Right atrium auricular region (tissue), 2 donors: ENCODE measurements around the gene ULK4. TPM values are rescaled to one million over a fixed set of nuclear protein-coding genes. Genes with fewer than 3 reads are reported as not detected.

Experiments
- DNase-seq: peaks from one replicate; pipeline ENCODE4 v3.0.0-alpha.2; 2019; ENCODE audit warnings: low spot score
- H3K27ac ChIP-seq, 2 donors: fragments of 200-600 bp; sonication (generic); 1 replicate in 1 of 2; 2 replicates in 1 of 2; pipeline ENCODE4 v1.5.1; 2016 to 2019
- H3K27me3 ChIP-seq, 2 donors: fragments of 200-600 bp; sonication (generic); one replicate each; pipeline versions ENCODE4 v1.5.1 to v1.6.0; 2017 to 2019
- H3K36me3 ChIP-seq: fragments of 200-600 bp; sonication (generic); one replicate; pipeline ENCODE4 v1.5.1; 2016
- H3K4me1 ChIP-seq, 2 donors: fragments of 200-600 bp; sonication (generic); one replicate each; pipeline versions ENCODE4 v1.5.1 to v1.6.0; 2017 to 2019
- H3K4me3 ChIP-seq, 2 donors: fragments of 200-600 bp; sonication (generic); 1 replicate in 1 of 2; 2 replicates in 1 of 2; pipeline ENCODE4 v1.5.1; 2017 to 2019; ENCODE audit warnings: mild to moderate bottlenecking in 1 of 2, moderate library complexity in 1 of 2
- H3K9me3 ChIP-seq, 2 donors: fragments of 200-600 bp; sonication (generic); one replicate each; pipeline ENCODE4 v1.5.1; 2019
- CTCF ChIP-seq, 2 donors: fragments of 200-600 bp; sonication (generic); IDR thresholded peaks; one replicate each; pipeline ENCODE4 v1.5.1; 2019; ENCODE audit warnings: antibody characterized with exemption in 2 of 2
- total RNA-seq, 2 donors: library from RNA; depleted of rRNA; stranded (reverse); fragments of >200 nt; gene quantifications; one replicate each; pipeline ENCODE4 v1.1.0, GENCODE V29; 2016

Gene ULK4
- total RNA-seq, 2 donors from 2014 or later: 7.1 to 10.1 TPM

GRCh38 chr3:41523897-41524296 lies 438.0 kb downstream of the ULK4 start:
- Histone ChIP-seq H3K4me1 (peaks cover 0 to 4% of the 10 kb centered on the region in 2 donors), H3K36me3 (no peaks in the 10 kb centered on the region), H3K27ac (no peak overlapping the region), H3K9me3 (no peaks in the 10 kb centered on the region), H3K4me3 (no peak overlapping the region), H3K27me3 (no peaks in the 10 kb centered on the region)
- TF ChIP-seq CTCF (IDR thresholded peaks at IDR 0.05): no peak
- no peak for DNase-seq

DNA sequence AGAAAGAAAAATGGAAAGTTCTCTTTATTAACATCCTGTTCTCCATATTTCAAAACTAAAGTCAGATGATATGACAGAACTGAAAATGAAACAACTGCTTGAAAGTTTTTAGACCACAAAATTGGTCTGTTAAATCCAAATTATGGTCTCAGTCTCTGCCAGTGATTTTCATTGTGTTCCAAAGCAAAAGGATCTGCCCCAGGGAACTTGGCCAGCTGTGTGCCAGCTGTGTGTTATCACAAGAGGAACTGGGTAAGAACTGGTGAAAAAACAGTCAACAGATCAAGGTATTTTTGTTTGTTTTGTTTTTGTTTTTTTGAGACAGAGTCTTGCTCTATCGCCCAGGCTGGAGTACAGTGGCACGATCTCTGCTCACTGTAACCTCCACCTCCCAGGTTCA lies 439.3 kb downstream of the ULK4 start:
- Histone ChIP-seq H3K4me1 (peaks cover 0 to 4% of the 10 kb centered on the region in 2 donors), H3K9me3 (no peaks in the 10 kb centered on the region), H3K4me3 (no peak overlapping the region), H3K27ac (no peak overlapping the region), H3K27me3 (no peaks in the 10 kb centered on the region), H3K36me3 (no peaks in the 10 kb centered on the region)
- no peak for DNase-seq
- TF ChIP-seq CTCF (IDR thresholded peaks at IDR 0.05): no peak

DNA sequence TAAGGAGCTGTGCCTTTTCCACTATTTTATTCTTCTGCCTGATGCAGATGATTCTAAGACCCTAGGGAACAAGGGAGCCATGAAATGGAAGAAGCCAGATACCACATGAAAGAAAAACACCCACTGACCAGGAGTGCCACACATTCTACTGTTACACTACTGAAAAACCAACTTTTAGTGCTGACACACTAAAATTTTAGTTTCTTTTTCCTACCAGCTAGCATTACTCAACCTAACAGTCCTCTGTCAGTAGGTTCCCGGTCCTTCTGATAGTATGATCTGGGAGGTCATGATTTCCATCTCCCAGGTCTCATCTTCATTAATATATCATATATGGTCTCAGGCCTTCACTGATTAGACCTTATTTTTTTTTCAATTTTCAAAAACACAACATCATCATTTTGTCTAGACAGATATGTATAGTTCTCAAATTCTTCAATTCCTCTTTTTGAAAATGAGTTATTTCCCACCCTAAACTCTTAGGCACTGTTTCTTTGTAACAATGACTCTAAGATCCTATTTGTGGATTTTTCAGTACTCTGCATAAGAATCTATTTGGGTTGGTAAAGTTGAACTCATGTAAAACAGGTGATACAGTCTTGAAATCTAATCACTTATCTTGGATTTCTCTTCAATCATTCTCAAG lies 440.8 kb downstream of the ULK4 start:
- DNase-seq: no peak
- no peak for TF ChIP-seq CTCF (IDR thresholded peaks at IDR 0.05)
- no peaks in the 10 kb centered on the region for H3K4me1 ChIP-seq
- H3K4me3 ChIP-seq: no peak overlapping the region
- H3K27me3 ChIP-seq: no peaks in the 10 kb centered on the region
- no peaks in the 10 kb centered on the region for H3K9me3 ChIP-seq
- no peak overlapping the region for H3K27ac ChIP-seq
- no peaks in the 10 kb centered on the region for H3K36me3 ChIP-seq

DNA sequence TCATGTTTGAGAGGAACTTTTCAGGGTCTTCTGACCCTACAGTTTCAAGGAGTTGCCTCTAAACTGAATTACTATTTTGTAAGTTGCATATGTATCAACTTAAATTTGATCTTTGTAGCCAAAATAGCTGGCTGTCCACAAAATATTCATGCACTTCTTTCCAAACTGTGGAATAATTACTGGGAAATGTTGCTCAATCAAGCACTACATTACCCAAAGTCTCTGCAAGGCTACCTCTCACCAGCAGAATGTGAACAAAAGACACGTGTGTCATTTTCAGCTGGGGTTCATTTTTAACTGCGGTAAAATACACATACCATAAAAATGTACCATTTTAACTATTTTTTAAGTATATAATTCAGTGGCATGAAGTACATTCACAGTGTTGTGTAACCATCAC lies 442.2 kb downstream of the ULK4 start:
- H3K4me3 ChIP-seq: no peak overlapping the region
- no peak overlapping the region for H3K27ac ChIP-seq
- no peak for DNase-seq
- no peaks in the 10 kb centered on the region for H3K36me3 ChIP-seq
- TF ChIP-seq CTCF (IDR thresholded peaks at IDR 0.05): no peak
- H3K4me1 ChIP-seq: no peaks in the 10 kb centered on the region
- no peaks in the 10 kb centered on the region for H3K27me3 ChIP-seq
- H3K9me3 ChIP-seq: no peaks in the 10 kb centered on the region

DNA sequence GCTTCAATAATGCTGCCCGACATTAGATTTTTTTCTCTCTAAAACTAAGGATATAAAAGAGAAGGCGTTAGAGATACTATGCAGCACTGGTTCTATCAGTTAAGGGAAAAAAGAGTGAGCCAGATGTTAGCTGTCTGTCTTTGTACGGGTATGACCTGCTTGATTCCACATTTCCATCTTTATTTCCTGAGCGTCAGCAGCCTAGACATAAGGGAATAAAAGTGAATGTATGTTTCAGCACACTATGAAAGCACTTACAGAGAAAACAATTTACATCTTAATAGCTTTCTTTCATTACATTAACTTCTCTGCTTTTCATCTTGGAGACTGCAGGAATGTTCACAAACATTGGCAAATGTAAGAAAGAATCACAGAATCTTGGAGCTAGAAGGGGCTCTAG lies 443.3 kb downstream of the ULK4 start:
- no peak for TF ChIP-seq CTCF (IDR thresholded peaks at IDR 0.05)
- H3K4me3 ChIP-seq: no peak overlapping the region
- H3K27ac ChIP-seq: no peak overlapping the region
- DNase-seq: no peak
- H3K36me3 ChIP-seq: no peaks in the 10 kb centered on the region
- no peaks in the 10 kb centered on the region for H3K4me1 ChIP-seq
- H3K9me3 ChIP-seq: no peaks in the 10 kb centered on the region
- H3K27me3 ChIP-seq: no peaks in the 10 kb centered on the region

DNA sequence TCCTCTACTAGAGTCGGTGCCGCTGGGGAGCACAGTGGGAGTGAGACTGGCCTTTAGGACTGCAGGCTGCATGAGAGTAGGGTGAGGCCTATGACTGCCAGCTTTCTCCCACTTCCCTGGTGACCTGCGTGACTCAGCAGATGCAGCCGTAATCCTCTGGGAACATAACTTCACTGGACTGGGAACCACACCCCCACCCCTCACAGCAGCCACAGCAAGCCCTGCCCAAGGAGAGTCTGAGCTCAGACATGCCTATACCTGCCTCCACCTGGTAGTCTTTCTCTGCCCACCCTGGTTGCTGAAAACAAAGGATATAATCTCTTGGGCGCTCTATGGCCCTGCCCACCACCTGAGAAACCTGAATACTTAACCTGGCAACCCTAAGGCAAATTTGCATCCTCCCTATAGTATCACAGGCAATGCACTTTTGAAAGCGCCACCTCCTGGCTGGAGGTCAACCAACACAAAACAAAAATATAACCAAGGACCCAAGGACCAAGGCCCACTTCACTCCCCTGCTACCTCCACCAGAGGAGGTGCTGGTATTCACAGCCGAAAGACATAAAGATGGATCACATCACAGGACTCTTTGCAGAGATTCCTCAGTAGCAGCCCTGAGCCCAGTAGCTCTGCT lies 453.7 kb downstream of the ULK4 start:
- H3K36me3 ChIP-seq: no peaks in the 10 kb centered on the region
- H3K4me1 ChIP-seq: no peaks in the 10 kb centered on the region
- H3K27ac ChIP-seq: no peak overlapping the region
- no peak for DNase-seq
- H3K27me3 ChIP-seq: no peaks in the 10 kb centered on the region
- H3K4me3 ChIP-seq: no peak overlapping the region
- H3K9me3 ChIP-seq: peaks cover 0 to 8% of the 10 kb centered on the region in 2 donors
- no peak for TF ChIP-seq CTCF (IDR thresholded peaks at IDR 0.05)
